ENCODE measurements around the gene CAPZA1.

Gene CAPZA1

GRCh38 chr1:112714313-112715263, 95.0 kb downstream of the CAPZA1 start:
- H3K27ac ChIP-seq: no peak overlapping the region
- peak overlapping the region; percentile 88 for H3K4me3 ChIP-seq
- no peaks in the 10 kb centered on the region for H3K9me3 ChIP-seq (ENCODE audit: low read depth, low read length)
- no peak for TF ChIP-seq POLR2AphosphoS5 (IDR thresholded peaks at IDR 0.05; ENCODE audit: borderline replicate concordance, low read depth, low read length)
- no peak for TF ChIP-seq EZH2 (IDR thresholded peaks at IDR 0.05)
- no peak for TF ChIP-seq FOXP2 (optimal IDR thresholded peaks at IDR 0.05; ENCODE audit: control extremely low read depth, extremely low read length, insufficient read depth)
- peak overlapping the region; percentile 32 for H3K9ac ChIP-seq (ENCODE audit: insufficient read length)
- DNase-seq (ENCODE audit: low read depth, low spot score): no peak
- H3K36me3 ChIP-seq (ENCODE audit: insufficient read depth, low read length): no peaks in the 10 kb centered on the region

GRCh38 chr1:112715264-112716053, 95.8 kb downstream of the CAPZA1 start, which contains the start of gene PPM1J:
PPM1J (minus strand) TSS chr1:112715332; CDS start chr1:112715301, 31 bp downstream.
- peak within 1 kb of the TSS; percentile 32 for H3K9ac ChIP-seq (ENCODE audit: insufficient read length)
- H3K9me3 ChIP-seq (ENCODE audit: low read depth, low read length): no peaks in the 10 kb centered on the region
- no peaks in the 10 kb centered on the region for H3K36me3 ChIP-seq (ENCODE audit: insufficient read depth, low read length)
- DNase-seq (ENCODE audit: low read depth, low spot score): no peak
- no peak within 1 kb of the TSS for H3K27ac ChIP-seq
- H3K4me3 ChIP-seq: peak within 1 kb of the TSS; percentile 88
- TF ChIP-seq FOXP2 (optimal IDR thresholded peaks at IDR 0.05; ENCODE audit: control extremely low read depth, extremely low read length, insufficient read depth): no peak
- no peak for TF ChIP-seq EZH2 (IDR thresholded peaks at IDR 0.05)
- TF ChIP-seq POLR2AphosphoS5 (IDR thresholded peaks at IDR 0.05; ENCODE audit: borderline replicate concordance, low read depth, low read length): no peak

- Histone ChIP-seq H3K36me3 (ENCODE audit: insufficient read depth, low read length) (no peaks in the 10 kb centered on the region), H3K9ac (ENCODE audit: insufficient read length) (no peak overlapping the region), H3K9me3 (ENCODE audit: low read depth, low read length) (no peaks in the 10 kb centered on the region), H3K4me3 (peak overlapping the region; percentile 88), H3K27ac (no peak overlapping the region)
- TF ChIP-seq FOXP2 (optimal IDR thresholded peaks at IDR 0.05; ENCODE audit: control extremely low read depth, extremely low read length, insufficient read depth) (no peak), EZH2 (IDR thresholded peaks at IDR 0.05) (no peak), POLR2AphosphoS5 (IDR thresholded peaks at IDR 0.05; ENCODE audit: borderline replicate concordance, low read depth, low read length) (no peak)
- peak; percentile 71 for DNase-seq (ENCODE audit: low read depth, low spot score)
Observed at GRCh38 chr1:112716133-112716720, 96.6 kb downstream of the CAPZA1 start.

DNA sequence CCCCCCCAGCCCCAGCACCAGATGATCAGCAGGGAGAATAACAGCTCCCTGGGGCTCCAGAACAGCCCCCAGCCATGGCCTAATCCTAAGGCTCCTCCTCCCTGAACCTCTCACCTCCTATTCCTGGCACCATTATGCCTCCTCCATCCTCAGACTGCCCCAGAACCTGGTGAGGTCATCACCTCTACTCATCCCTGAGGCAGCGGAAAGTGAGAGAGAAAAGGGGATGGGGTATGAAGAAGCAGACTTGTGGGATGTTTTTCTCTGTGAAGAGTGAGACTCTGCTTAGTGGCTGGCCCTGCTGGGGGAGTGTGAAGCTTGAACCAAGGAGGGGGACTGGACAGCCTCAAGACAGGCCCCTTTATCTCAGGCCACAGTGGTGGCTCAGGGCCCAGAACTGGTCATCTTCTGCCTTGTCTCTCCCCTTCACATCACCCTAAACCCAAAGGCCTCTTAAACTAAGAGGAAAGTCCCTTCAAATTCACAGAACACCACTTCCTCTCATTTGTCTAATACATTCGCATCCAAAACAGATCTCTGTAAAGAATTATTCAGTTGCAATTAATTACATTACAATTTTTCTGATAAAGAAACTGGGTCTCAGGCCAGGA, 97.7 kb downstream of the CAPZA1 start:
- TF ChIP-seq POLR2AphosphoS5 (IDR thresholded peaks at IDR 0.05; ENCODE audit: borderline replicate concordance, low read depth, low read length) (no peak), EZH2 (IDR thresholded peaks at IDR 0.05) (no peak), FOXP2 (optimal IDR thresholded peaks at IDR 0.05; ENCODE audit: control extremely low read depth, extremely low read length, insufficient read depth) (no peak)
- H3K9ac ChIP-seq (ENCODE audit: insufficient read length): no peak overlapping the region

GRCh38 chr1:112718691-112719418, 99.2 kb downstream of the CAPZA1 start:
- Histone ChIP-seq H3K9me3 (ENCODE audit: low read depth, low read length) (no peaks in the 10 kb centered on the region), H3K4me3 (peak overlapping the region; percentile 67), H3K36me3 (ENCODE audit: insufficient read depth, low read length) (no peaks in the 10 kb centered on the region), H3K27ac (no peak overlapping the region), H3K9ac (ENCODE audit: insufficient read length) (peak overlapping the region; percentile 45)
- TF ChIP-seq EZH2 (IDR thresholded peaks at IDR 0.05) (no peak), FOXP2 (optimal IDR thresholded peaks at IDR 0.05; ENCODE audit: control extremely low read depth, extremely low read length, insufficient read depth) (peak; percentile 33)
- DNase-seq (ENCODE audit: low read depth, low spot score): no peak

More for the DNA sequence above, 97.7 kb downstream of the CAPZA1 start:
- no peaks in the 10 kb centered on the region for H3K9me3 ChIP-seq (ENCODE audit: low read depth, low read length)
- no peak overlapping the region for H3K4me3 ChIP-seq
- no peak for DNase-seq (ENCODE audit: low read depth, low spot score)
- no peak overlapping the region for H3K27ac ChIP-seq
- no peaks in the 10 kb centered on the region for H3K36me3 ChIP-seq (ENCODE audit: insufficient read depth, low read length)

DNA sequence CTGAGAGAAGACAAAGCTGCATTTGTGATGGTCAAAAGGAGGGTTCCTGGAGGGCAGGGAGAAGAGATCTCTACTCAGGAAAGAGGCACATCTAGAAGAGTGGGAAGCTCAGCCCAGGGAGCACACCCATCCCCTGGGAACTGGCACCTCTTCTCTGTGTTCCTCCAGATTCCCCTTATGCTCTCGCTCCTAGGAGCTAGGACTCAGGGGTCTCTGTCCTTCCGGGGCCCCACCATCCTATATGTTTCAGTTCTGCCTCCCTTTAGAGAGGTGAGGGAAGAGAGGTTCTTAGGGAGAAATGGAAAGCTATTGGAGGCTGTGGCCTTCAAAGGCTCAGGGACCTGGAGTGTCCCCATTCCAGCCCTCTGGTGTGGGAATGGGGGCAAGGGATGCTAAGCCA, 100.1 kb downstream of the CAPZA1 start:
- no peaks in the 10 kb centered on the region for H3K9me3 ChIP-seq (ENCODE audit: low read depth, low read length)
- TF ChIP-seq EZH2 (IDR thresholded peaks at IDR 0.05): no peak
- TF ChIP-seq FOXP2 (optimal IDR thresholded peaks at IDR 0.05; ENCODE audit: control extremely low read depth, extremely low read length, insufficient read depth): no peak
- no peak for TF ChIP-seq POLR2AphosphoS5 (IDR thresholded peaks at IDR 0.05; ENCODE audit: borderline replicate concordance, low read depth, low read length)
- no peaks in the 10 kb centered on the region for H3K36me3 ChIP-seq (ENCODE audit: insufficient read depth, low read length)
- H3K4me3 ChIP-seq: no peak overlapping the region
- H3K9ac ChIP-seq (ENCODE audit: insufficient read length): no peak overlapping the region
- no peak overlapping the region for H3K27ac ChIP-seq
- no peak for DNase-seq (ENCODE audit: low read depth, low spot score)

GRCh38 chr1:112720800-112721199, 101.2 kb downstream of the CAPZA1 start:
- TF ChIP-seq EZH2 (IDR thresholded peaks at IDR 0.05) (no peak), POLR2AphosphoS5 (IDR thresholded peaks at IDR 0.05; ENCODE audit: borderline replicate concordance, low read depth, low read length) (no peak), FOXP2 (optimal IDR thresholded peaks at IDR 0.05; ENCODE audit: control extremely low read depth, extremely low read length, insufficient read depth) (no peak)
- Histone ChIP-seq H3K4me3 (no peak overlapping the region), H3K9ac (ENCODE audit: insufficient read length) (no peak overlapping the region), H3K36me3 (ENCODE audit: insufficient read depth, low read length) (no peaks in the 10 kb centered on the region), H3K27ac (no peak overlapping the region), H3K9me3 (ENCODE audit: low read depth, low read length) (no peaks in the 10 kb centered on the region)
- no peak for DNase-seq (ENCODE audit: low read depth, low spot score)

Measured in SK-N-MC (cell line).